CD14-positive monocyte (primary cell): ENCODE data around the gene MYOC. TPM values are rescaled to one million over a fixed set of nuclear protein-coding genes. Genes with fewer than 3 reads are reported as not detected.

ENCODE experiments used
- DNase-seq, 3 donors: peaks; one replicate each; pipeline ENCODE4 v3.0.0-alpha.2; 2011 to 2022
- H2AFZ ChIP-seq: 2 replicates; pipeline ENCODE4 v1.6.0; 2012; ENCODE audit warnings: mild to moderate bottlenecking, low read depth, low read length, inconsistent platforms; ENCODE audit not compliant: insufficient read depth, poor library complexity, severe bottlenecking
- H3K27ac ChIP-seq, 2 donors: 1 replicate in 1 of 2; 2 replicates in 1 of 2; pipeline ENCODE4 v1.5.1; 2012 to 2013; ENCODE audit warnings: low read length in 2 of 2, control low read depth in 1 of 2, inconsistent platforms in 1 of 2, low read depth in 1 of 2, mild to moderate bottlenecking in 1 of 2
- H3K27me3 ChIP-seq, 2 donors: one replicate each; pipeline versions ENCODE4 v1.6.0 to v1.6.1; 2011 to 2013; ENCODE audit warnings: low read length in 2 of 2; ENCODE audit not compliant: control insufficient read depth in 2 of 2, insufficient read depth in 2 of 2
- H3K36me3 ChIP-seq, 2 donors: replicated peaks in 1 of 2; 1 replicate in 1 of 2; 2 replicates in 1 of 2; pipeline versions ENCODE4 v1.5.1 to v1.6.1; 2012 to 2013; ENCODE audit warnings: low read length in 2 of 2, control low read depth in 1 of 2, inconsistent platforms in 1 of 2, mild to moderate bottlenecking in 1 of 2; ENCODE audit not compliant: insufficient read depth in 2 of 2, control insufficient read depth in 1 of 2
- H3K4me1 ChIP-seq, 2 donors: 1 replicate in 1 of 2; 2 replicates in 1 of 2; pipeline versions ENCODE4 v1.5.1 to v1.6.1; 2012 to 2013; ENCODE audit warnings: low read length in 2 of 2, control low read depth in 1 of 2, inconsistent platforms in 1 of 2, mild to moderate bottlenecking in 1 of 2, moderate library complexity in 1 of 2; ENCODE audit not compliant: insufficient read depth in 2 of 2, control insufficient read depth in 1 of 2
- H3K4me2 ChIP-seq: replicated peaks from 2 replicates; pipeline ENCODE3; 2012; ENCODE audit warnings: low read length, moderate library complexity, mild to moderate bottlenecking; ENCODE audit not compliant: poor library complexity, severe bottlenecking; ENCODE audit errors: extremely low read depth
- H3K4me3 ChIP-seq, 3 experiments: fragments of 200-600 bp in 1 of 3; sonication (generic) in 1 of 3; replicated peaks in 1 of 3; 1 replicate in 2 of 3; 2 replicates in 1 of 3; pipeline ENCODE4 v1.5.1; 2011 to 2013; ENCODE audit warnings: low read length in 3 of 3, mild to moderate bottlenecking in 3 of 3, control low read depth in 2 of 3, low read depth in 2 of 3, inconsistent platforms in 1 of 3, moderate library complexity in 1 of 3
- H3K79me2 ChIP-seq: 2 replicates; pipeline ENCODE4 v1.6.0; 2012; ENCODE audit warnings: mild to moderate bottlenecking, control low read depth, inconsistent platforms, low read length, moderate library complexity; ENCODE audit not compliant: insufficient read depth
- H3K9ac ChIP-seq: 2 replicates; pipeline ENCODE4 v1.6.0; 2017; ENCODE audit warnings: low read length, mild to moderate bottlenecking; ENCODE audit not compliant: insufficient read depth, poor library complexity, severe bottlenecking
- H3K9me3 ChIP-seq, 2 donors: replicated peaks in 1 of 2; 1 replicate in 1 of 2; 2 replicates in 1 of 2; pipeline versions ENCODE4 v1.5.1 to v1.6.1; 2012 to 2013; ENCODE audit warnings: low read length in 2 of 2, control low read depth in 1 of 2; ENCODE audit not compliant: control insufficient read depth in 1 of 2, insufficient read depth in 1 of 2
- H4K20me1 ChIP-seq: 2 replicates; pipeline ENCODE4 v1.6.0; 2012; ENCODE audit warnings: mild to moderate bottlenecking, low read length, control low read depth, moderate library complexity; ENCODE audit not compliant: insufficient read depth
- H3K27ac Mint-ChIP-seq, 7 donors: one replicate each; pipeline ENCODE4 v1.8.0; 2020; ENCODE audit warnings: mild to moderate bottlenecking in 7 of 7, mixed read lengths in 7 of 7, moderate library complexity in 6 of 7, inconsistent platforms in 2 of 7
- H3K27me3 Mint-ChIP-seq, 3 donors: one replicate each; pipeline ENCODE4 v1.8.0; 2021 to 2022; ENCODE audit warnings: low read depth in 3 of 3, mild to moderate bottlenecking in 3 of 3, mixed read lengths in 3 of 3, moderate library complexity in 3 of 3, inconsistent platforms in 1 of 3
- H3K36me3 Mint-ChIP-seq, 2 donors: one replicate each; pipeline ENCODE4 v1.8.0; 2020; ENCODE audit warnings: mixed read lengths in 2 of 2, inconsistent platforms in 1 of 2, mild to moderate bottlenecking in 1 of 2
- H3K4me1 Mint-ChIP-seq: one replicate; pipeline ENCODE4 v1.8.0; 2020; ENCODE audit warnings: mild to moderate bottlenecking, mixed read lengths
- H3K4me3 Mint-ChIP-seq, 2 donors: one replicate each; pipeline ENCODE4 v1.8.0; 2020; ENCODE audit warnings: mild to moderate bottlenecking in 2 of 2, mixed read lengths in 2 of 2, moderate library complexity in 1 of 2
- H3K9me3 Mint-ChIP-seq, 7 donors: one replicate each; pipeline ENCODE4 v1.8.0; 2020 to 2022; ENCODE audit warnings: mixed read lengths in 7 of 7, mild to moderate bottlenecking in 6 of 7, moderate library complexity in 6 of 7, inconsistent platforms in 2 of 7
- WGBS: methylation state at CpG from one replicate; pipeline ENCODE4 v1.1.5; 2013; ENCODE audit warnings: missing lambda C conversion rate; ENCODE audit not compliant: insufficient coverage; 5-methylcytosine and 5-hydroxymethylcytosine counted together
- intact Hi-C, 2 donors: fragments of 100-400 bp; cut with micrococcal nuclease; formaldehyde crosslinking; loops; one replicate each; pipeline versions ENCODE4 v1.15.0 to v1.15.1; 2023
- polyA plus RNA-seq, 3 donors: library from polyadenylated mRNA; depleted of rRNA in 1 of 3; unstranded in 2 of 3; stranded (reverse) in 1 of 3; fragments of 300-500 nt in 2 of 3; fragments of >200 nt in 1 of 3; fragmentation: Illumina TruSeq in 2 of 3; gene quantifications; 1 replicate in 2 of 3; 2 replicates in 1 of 3; pipeline ENCODE4 v1.2.3, GENCODE V29; 2012 to 2021
- TF ChIP-seq, protein P1 (sequence below): fragments of 200-600 bp; IDR thresholded peaks from one replicate; pipeline ENCODE4 v1.8.0; 2022; ENCODE audit warnings: antibody characterized with exemption, mild to moderate bottlenecking

MYOC gene
- polyA plus RNA-seq, 3 donors, result not detected

DNA sequence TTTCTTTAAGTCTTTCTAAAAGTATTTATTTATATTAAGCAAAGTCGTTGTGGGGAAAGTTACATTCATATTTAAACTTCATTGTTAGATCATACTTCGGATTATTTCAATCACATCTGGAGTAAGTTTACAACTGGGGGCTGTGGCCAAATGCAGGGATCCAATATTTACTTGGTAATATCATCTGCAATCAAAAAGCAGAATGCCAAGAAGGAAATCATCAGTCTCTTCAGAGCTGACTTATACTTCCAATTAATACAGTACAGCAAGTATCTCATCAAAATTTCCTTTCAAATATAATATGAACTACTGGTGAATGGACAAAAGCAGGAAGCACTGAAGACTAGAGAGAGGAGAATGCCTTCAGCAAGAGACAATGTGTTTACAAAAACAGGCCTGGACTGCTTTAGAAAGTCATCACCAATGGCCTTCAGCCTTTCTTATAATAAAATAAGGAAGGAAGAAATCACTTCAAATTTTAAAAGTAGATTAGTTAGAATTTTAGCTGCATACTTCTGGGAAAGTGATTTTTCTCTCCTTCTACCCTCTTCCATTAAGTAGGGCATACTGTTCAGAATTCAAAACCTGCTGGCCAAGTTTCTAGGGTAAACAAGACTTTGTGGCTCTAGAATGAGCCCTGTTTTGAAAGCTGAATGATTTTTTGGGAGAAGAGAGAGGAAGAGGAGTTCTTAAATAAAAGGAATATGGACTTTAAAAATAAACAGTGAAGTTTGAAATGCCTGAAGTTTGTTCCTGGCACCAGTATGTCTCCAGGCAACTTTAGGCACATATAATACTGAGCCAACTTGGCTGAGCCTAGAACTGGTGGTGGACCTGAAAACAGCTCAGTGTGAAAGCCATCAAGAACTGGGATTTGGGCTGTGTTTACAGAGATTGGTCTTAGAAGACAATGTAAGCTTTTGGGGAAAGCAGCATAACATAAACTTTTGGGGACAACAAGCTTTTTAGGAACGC lies 22.2 kb upstream of the MYOC start:
- TF ChIP-seq, protein P1, sequence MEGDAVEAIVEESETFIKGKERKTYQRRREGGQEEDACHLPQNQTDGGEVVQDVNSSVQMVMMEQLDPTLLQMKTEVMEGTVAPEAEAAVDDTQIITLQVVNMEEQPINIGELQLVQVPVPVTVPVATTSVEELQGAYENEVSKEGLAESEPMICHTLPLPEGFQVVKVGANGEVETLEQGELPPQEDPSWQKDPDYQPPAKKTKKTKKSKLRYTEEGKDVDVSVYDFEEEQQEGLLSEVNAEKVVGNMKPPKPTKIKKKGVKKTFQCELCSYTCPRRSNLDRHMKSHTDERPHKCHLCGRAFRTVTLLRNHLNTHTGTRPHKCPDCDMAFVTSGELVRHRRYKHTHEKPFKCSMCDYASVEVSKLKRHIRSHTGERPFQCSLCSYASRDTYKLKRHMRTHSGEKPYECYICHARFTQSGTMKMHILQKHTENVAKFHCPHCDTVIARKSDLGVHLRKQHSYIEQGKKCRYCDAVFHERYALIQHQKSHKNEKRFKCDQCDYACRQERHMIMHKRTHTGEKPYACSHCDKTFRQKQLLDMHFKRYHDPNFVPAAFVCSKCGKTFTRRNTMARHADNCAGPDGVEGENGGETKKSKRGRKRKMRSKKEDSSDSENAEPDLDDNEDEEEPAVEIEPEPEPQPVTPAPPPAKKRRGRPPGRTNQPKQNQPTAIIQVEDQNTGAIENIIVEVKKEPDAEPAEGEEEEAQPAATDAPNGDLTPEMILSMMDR, result no peak
- no peak for DNase-seq
- Mint-ChIP-seq H3K27me3 (peaks cover 0 to 5% (median 1%) of the 10 kb centered on the region in 3 donors), H3K36me3 (no peaks in the 10 kb centered on the region), H3K9me3 (peaks cover 0 to 7% (median 2%) of the 10 kb centered on the region in 7 donors), H3K4me3 (no peak overlapping the region), H3K4me1 (no peaks in the 10 kb centered on the region), H3K27ac (no peak overlapping the region)
- no CpG with 5 or more reads among the region's 3 CpGs for WGBS
- no peaks in the 10 kb centered on the region for H3K79me2 ChIP-seq
- H2AFZ ChIP-seq, result no peak overlapping the region
- H3K4me3 ChIP-seq, result no peak overlapping the region
- intact Hi-C loops, result no loop called here
- no peaks in the 10 kb centered on the region for H3K27me3 ChIP-seq
- no peaks in the 10 kb centered on the region for H3K4me1 ChIP-seq
- H3K9me3 ChIP-seq, result peaks cover 0 to 7% of the 10 kb centered on the region in 2 donors
- no peak overlapping the region for H3K4me2 ChIP-seq
- H3K9ac ChIP-seq, result no peak overlapping the region
- H3K27ac ChIP-seq, result no peak overlapping the region
- H3K36me3 ChIP-seq, result no peaks in the 10 kb centered on the region
- no peaks in the 10 kb centered on the region for H4K20me1 ChIP-seq

DNA sequence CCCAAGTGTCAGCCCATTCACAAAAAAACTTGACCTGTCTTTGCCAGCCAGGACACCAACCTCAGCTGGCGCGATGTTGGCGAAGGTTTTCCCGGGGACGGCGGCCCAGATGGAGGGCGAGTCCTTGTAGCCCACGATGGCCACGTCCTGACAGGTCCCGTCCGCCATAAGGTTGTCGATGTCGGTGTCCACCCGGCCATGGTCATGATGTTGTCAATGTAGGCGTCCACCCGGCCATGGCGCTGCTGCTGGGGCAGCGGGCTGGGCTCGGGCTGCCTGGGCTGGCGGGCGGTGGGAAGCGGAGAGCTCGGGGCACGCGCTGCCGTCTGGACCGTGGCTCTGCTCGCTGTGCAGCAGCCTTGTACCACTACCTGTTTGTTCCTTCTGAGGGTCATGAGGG lies 18.3 kb upstream of the MYOC start:
- intact Hi-C loops, result no loop called here
- no peak for DNase-seq
- Histone ChIP-seq H2AFZ (no peak overlapping the region), H3K36me3 (no peaks in the 10 kb centered on the region), H3K9me3 (peaks cover 0 to 7% of the 10 kb centered on the region in 2 donors), H4K20me1 (no peaks in the 10 kb centered on the region), H3K4me1 (no peaks in the 10 kb centered on the region), H3K4me2 (no peak overlapping the region), H3K79me2 (no peaks in the 10 kb centered on the region), H3K4me3 (no peak overlapping the region), H3K27me3 (no peaks in the 10 kb centered on the region), H3K27ac (no peak overlapping the region), H3K9ac (no peak overlapping the region)
- H3K27ac Mint-ChIP-seq, result no peak overlapping the region
- no peaks in the 10 kb centered on the region for H3K36me3 Mint-ChIP-seq
- H3K9me3 Mint-ChIP-seq, result peaks cover 0 to 7% (median 2%) of the 10 kb centered on the region in 7 donors
- H3K4me1 Mint-ChIP-seq, result no peaks in the 10 kb centered on the region
- peaks cover 0 to 4% (median 2%) of the 10 kb centered on the region in 3 donors for H3K27me3 Mint-ChIP-seq
- no peak overlapping the region for H3K4me3 Mint-ChIP-seq
- TF ChIP-seq, protein P1, result no peak
- 99% methylated on average over 28 of the region's 28 CpGs for WGBS
